ENCODE results near the gene RNF123. TPM values are rescaled to one million over a fixed set of nuclear protein-coding genes. Genes with fewer than 3 reads are reported as not detected.

The RNF123 gene
- total and polyA plus RNA-seq, 5 experiments from 2014 or later, result 8.8 to 70.0 (median 20.4) TPM

GRCh38 chr3:49713336-49714105 lies 24.2 kb downstream of the RNF123 start:
- Mint-ChIP-seq H3K27me3 (no peaks in the 10 kb centered on the region), H3K9me3 (no peaks in the 10 kb centered on the region), H3K4me1 (peaks cover 10 to 35% (median 23%) of the 10 kb centered on the region in 4 donors), H3K36me3 (peaks cover 0 to 3% (median 0%) of the 10 kb centered on the region in 3 donors), H3K27ac (peak overlapping the region in 1 of 10 donors; percentile 55), H3K4me3 (no peak overlapping the region)
- POLR2A ChIA-PET, result interaction anchor here (1.3 to 1.5 kb wide), 2 partner anchors 9 to 11 kb away, joined by 4 to 6 read pairs; partner anchors contain the start of gene GMPPB
- DNase-seq (peak in 1 of 10 donors; percentile 36), ATAC-seq (no peak)

GRCh38 chr3:49714728-49715550 lies 25.6 kb downstream of the RNF123 start:
- Mint-ChIP-seq H3K36me3 (peaks cover 0 to 3% (median 0%) of the 10 kb centered on the region in 3 donors), H3K4me1 (peaks cover 15 to 47% (median 36%) of the 10 kb centered on the region in 4 donors), H3K27ac (peak overlapping the region in 3 of 10 donors; percentile 53 to 71 (median 70)), H3K27me3 (no peaks in the 10 kb centered on the region), H3K9me3 (no peaks in the 10 kb centered on the region), H3K4me3 (peak overlapping the region in 2 of 10 donors; percentile 37 to 58)
- no peak for DNase-seq
- ATAC-seq, result no peak
- POLR2A ChIA-PET, result interaction anchor here (0.8 to 1.5 kb wide), 3 partner anchors 8 to 13 kb away, joined by 3 to 4 read pairs (median 3); no protein-coding TSS in a partner anchor

- no peak overlapping the region for H3K4me3 Mint-ChIP-seq
- no peak for ATAC-seq
- no peaks in the 10 kb centered on the region for H3K9me3 Mint-ChIP-seq
- POLR2A ChIA-PET, result interaction anchor here (1.0 to 1.5 kb wide), 2 partner anchors 9 to 12 kb away, joined by 3 to 4 read pairs; no protein-coding TSS in a partner anchor
- DNase-seq, result no peak
- H3K4me1 Mint-ChIP-seq, result peaks cover 15 to 52% (median 39%) of the 10 kb centered on the region in 4 donors
- H3K27me3 Mint-ChIP-seq, result no peaks in the 10 kb centered on the region
- H3K27ac Mint-ChIP-seq, result no peak overlapping the region
- H3K36me3 Mint-ChIP-seq, result peaks cover 0 to 3% (median 0%) of the 10 kb centered on the region in 3 donors
These were observed 26.3 kb downstream of the RNF123 start for GRCh38 chr3:49715611-49716121.

- H3K27me3 Mint-ChIP-seq, result no peaks in the 10 kb centered on the region
- peaks cover 19 to 56% (median 41%) of the 10 kb centered on the region in 4 donors for H3K4me1 Mint-ChIP-seq
- peaks cover 0 to under 1% (median 0%) of the 10 kb centered on the region in 3 donors for H3K36me3 Mint-ChIP-seq
- H3K4me3 Mint-ChIP-seq, result peak overlapping the region in 1 of 10 donors; percentile 7
- H3K27ac Mint-ChIP-seq, result peak overlapping the region in 1 of 10 donors; percentile 43
- DNase-seq, result no peak
- no peaks in the 10 kb centered on the region for H3K9me3 Mint-ChIP-seq
- POLR2A ChIA-PET, result interaction anchor here (1.5 kb wide), 1 partner anchor 11 kb away, joined by 4 read pairs; no protein-coding TSS in a partner anchor
- ATAC-seq, result no peak
These were observed 26.8 kb downstream of the RNF123 start for GRCh38 chr3:49716169-49716568.

GRCh38 chr3:49716691-49717210 lies 27.4 kb downstream of the RNF123 start:
- peaks cover 15 to 53% (median 38%) of the 10 kb centered on the region in 4 donors for H3K4me1 Mint-ChIP-seq
- no peaks in the 10 kb centered on the region for H3K27me3 Mint-ChIP-seq
- DNase-seq (no peak), ATAC-seq (no peak)
- no peak overlapping the region for H3K4me3 Mint-ChIP-seq
- no peak overlapping the region for H3K27ac Mint-ChIP-seq
- POLR2A ChIA-PET, result no interaction called here
- H3K9me3 Mint-ChIP-seq, result no peaks in the 10 kb centered on the region
- H3K36me3 Mint-ChIP-seq, result no peaks in the 10 kb centered on the region

- no peaks in the 10 kb centered on the region for H3K9me3 Mint-ChIP-seq
- no peaks in the 10 kb centered on the region for H3K36me3 Mint-ChIP-seq
- H3K27me3 Mint-ChIP-seq, result no peaks in the 10 kb centered on the region
- H3K4me1 Mint-ChIP-seq, result peaks cover 15 to 50% (median 36%) of the 10 kb centered on the region in 4 donors
- ATAC-seq, result no peak
- H3K4me3 Mint-ChIP-seq, result peak overlapping the region in 7 of 10 donors; percentile 22 to 93 (median 39)
- POLR2A ChIA-PET, result interaction anchor here (0.5 to 0.9 kb wide), 2 partner anchors 48 to 86 kb away, joined by 3 to 4 read pairs; partner anchors contain the start of gene INKA1
- DNase-seq, result no peak
- peak overlapping the region in 1 of 10 donors; percentile 63 for H3K27ac Mint-ChIP-seq
These were observed 28.0 kb downstream of the RNF123 start for GRCh38 chr3:49717211-49717958.

- no peaks in the 10 kb centered on the region for H3K27me3 Mint-ChIP-seq
- H3K9me3 Mint-ChIP-seq, result no peaks in the 10 kb centered on the region
- ATAC-seq, result no peak
- H3K36me3 Mint-ChIP-seq, result no peaks in the 10 kb centered on the region
- POLR2A ChIA-PET, result interaction anchor here (0.9 to 1.7 kb wide), 4 partner anchors 68 to 222 kb away, joined by 3 to 9 read pairs (median 4); partner anchors contain the start of genes INKA1, IP6K1 and RBM6
- no peak for DNase-seq
- H3K4me3 Mint-ChIP-seq, result peak overlapping the region; percentile 89 to 95 (median 92)
- peak overlapping the region in 7 of 10 donors; percentile 60 to 96 (median 84) for H3K27ac Mint-ChIP-seq
- H3K4me1 Mint-ChIP-seq, result peaks cover 20 to 49% (median 38%) of the 10 kb centered on the region in 4 donors
These were observed 28.9 kb downstream of the RNF123 start for GRCh38 chr3:49717959-49718857.

GRCh38 chr3:49718858-49719213 lies 29.5 kb downstream of the RNF123 start:
- no peak for ATAC-seq

GRCh38 chr3:49719214-49719884 lies 30.0 kb downstream of the RNF123 start, which contains the start of gene AMIGO3:
AMIGO3 (minus strand) TSS chr3:49719684; CDS start chr3:49719465, 219 bp downstream.
- Mint-ChIP-seq H3K4me1 (peaks cover 22 to 48% (median 43%) of the 10 kb centered on the region in 4 donors), H3K27me3 (no peaks in the 10 kb centered on the region), H3K36me3 (no peaks in the 10 kb centered on the region), H3K27ac (peak within 1 kb of the TSS; percentile 84 to 97 (median 94)), H3K9me3 (no peaks in the 10 kb centered on the region), H3K4me3 (peak within 1 kb of the TSS; percentile 89 to 95 (median 92))
- POLR2A ChIA-PET, result interaction anchor here (0.7 to 1.7 kb wide), 14 partner anchors 13 to 574 kb away, joined by 3 to 9 read pairs (median 4); partner anchors contain the start of genes INKA1, IP6K1, RBM6 and UBA7
- DNase-seq (peak; percentile 83 to 95 (median 88)), ATAC-seq (peak; percentile 77 to 82)

More at GRCh38 chr3:49718858-49719213, 29.5 kb downstream of the RNF123 start:
- H3K36me3 Mint-ChIP-seq, result no peaks in the 10 kb centered on the region
- no peak for DNase-seq
- no peaks in the 10 kb centered on the region for H3K9me3 Mint-ChIP-seq
- peaks cover 22 to 49% (median 39%) of the 10 kb centered on the region in 4 donors for H3K4me1 Mint-ChIP-seq
- POLR2A ChIA-PET, result interaction anchor here (0.8 to 1.7 kb wide), 10 partner anchors 12 to 221 kb away, joined by 3 to 9 read pairs (median 4); partner anchors contain the start of genes INKA1, IP6K1, RBM6 and UBA7
- peak overlapping the region; percentile 89 to 95 (median 92) for H3K4me3 Mint-ChIP-seq
- no peaks in the 10 kb centered on the region for H3K27me3 Mint-ChIP-seq
- peak overlapping the region in 9 of 10 donors; percentile 72 to 97 (median 93) for H3K27ac Mint-ChIP-seq

Data from naive thymus-derived CD8-positive, alpha-beta T cell (primary cell).